SK-N-SH treated with all-trans-retinoic acid at 6 μM for 48 hours (cell line): ENCODE results near the gene IL4R.

ENCODE experiments used
- CREB5 ChIP-seq: fragments of 250-450 bp; sonication (Bioruptor Pico); IDR thresholded peaks from 2 replicates; pipeline ENCODE4 v1.5.1; 2020; ENCODE audit warnings: low read depth, mild to moderate bottlenecking, moderate library complexity
- CSRNP3 ChIP-seq: fragments of 250-450 bp; sonication (Bioruptor Pico); IDR thresholded peaks from 2 replicates; pipeline ENCODE4 v1.5.1; 2021; ENCODE audit warnings: mild to moderate bottlenecking, moderate library complexity
- PATZ1 ChIP-seq: fragments of 250-450 bp; sonication (Bioruptor Pico); IDR thresholded peaks from 2 replicates; pipeline ENCODE4 v1.8.0; 2020; ENCODE audit warnings: mild to moderate bottlenecking, moderate library complexity, borderline replicate concordance

- TF ChIP-seq CSRNP3 (CRISPR knock-in tag) = no peak
- no peak for TF ChIP-seq PATZ1 (CRISPR knock-in tag)
- no peak for TF ChIP-seq CREB5 (CRISPR knock-in tag)
These were observed 23.2 kb upstream of the IL4R start for GRCh38 chr16:27290562-27290961.
